Mesendoderm (in vitro differentiated cells): ENCODE data around the gene OCA2.
A peak's percentile ranks its signal among the peaks of the same experiment; 100 is the strongest.

ENCODE experiments used
- DNase-seq: peaks from one replicate; pipeline ENCODE4 v3.0.0; 2013
- H2AK5ac ChIP-seq: 2 replicates; pipeline ENCODE4 v1.6.1; 2013; ENCODE audit warnings: low read length, inconsistent platforms
- H2BK120ac ChIP-seq: 2 replicates; pipeline ENCODE4 v1.6.1; 2013; ENCODE audit warnings: low read depth, mild to moderate bottlenecking, low read length, moderate library complexity, mixed read lengths
- H2BK15ac ChIP-seq: replicated peaks from 2 replicates; pipeline ENCODE4 v1.6.1; 2013; ENCODE audit warnings: low read depth, mild to moderate bottlenecking, moderate library complexity
- H2BK5ac ChIP-seq: 2 replicates; pipeline ENCODE4 v1.6.1; 2013; ENCODE audit warnings: low read length, inconsistent platforms
- H3K18ac ChIP-seq: 2 replicates; pipeline ENCODE4 v1.6.1; 2013; ENCODE audit warnings: mild to moderate bottlenecking, low read length, mixed read lengths
- H3K23ac ChIP-seq: one replicate; pipeline ENCODE4 v1.6.1; 2013; ENCODE audit warnings: low read length
- H3K27ac ChIP-seq: 2 replicates; pipeline ENCODE4 v1.5.1; 2013; ENCODE audit warnings: low read depth, mild to moderate bottlenecking, inconsistent platforms, low read length, moderate library complexity
- H3K27me3 ChIP-seq: 2 replicates; pipeline ENCODE4 v1.6.1; 2013; ENCODE audit warnings: low read length, control low read depth, mild to moderate bottlenecking, inconsistent platforms; ENCODE audit not compliant: insufficient read depth, poor library complexity
- H3K36me3 ChIP-seq: 2 replicates; pipeline ENCODE4 v1.6.1; 2013; ENCODE audit warnings: low read length, inconsistent platforms; ENCODE audit not compliant: control insufficient read depth, insufficient read depth
- H3K4ac ChIP-seq: one replicate; pipeline ENCODE4 v1.6.1; 2013; ENCODE audit warnings: low read depth, mild to moderate bottlenecking, low read length, moderate library complexity
- H3K4me1 ChIP-seq: 2 replicates; pipeline ENCODE4 v1.6.1; 2013; ENCODE audit warnings: low read depth, low read length, inconsistent platforms; ENCODE audit not compliant: control insufficient read depth
- H3K4me2 ChIP-seq: 2 replicates; pipeline ENCODE4 v1.6.1; 2013; ENCODE audit warnings: low read length
- H3K4me3 ChIP-seq: 2 replicates; pipeline ENCODE4 v1.5.1; 2013; ENCODE audit warnings: mild to moderate bottlenecking, low read length
- H3K56ac ChIP-seq: one replicate; pipeline ENCODE4 v1.6.1; 2013; ENCODE audit warnings: low read length
- H3K79me1 ChIP-seq: 2 replicates; pipeline ENCODE4 v1.6.1; 2013; ENCODE audit warnings: low read length, inconsistent platforms
- H3K79me2 ChIP-seq: 2 replicates; pipeline ENCODE4 v1.6.1; 2013; ENCODE audit warnings: mild to moderate bottlenecking, low read length; ENCODE audit not compliant: control insufficient read depth, insufficient read depth
- H3K9ac ChIP-seq: 2 replicates; pipeline ENCODE4 v1.6.1; 2013; ENCODE audit warnings: low read length, inconsistent platforms
- H4K5ac ChIP-seq: one replicate; pipeline ENCODE4 v1.6.1; 2013; ENCODE audit warnings: low read length
- H4K8ac ChIP-seq: one replicate; pipeline ENCODE4 v1.6.1; 2013; ENCODE audit warnings: low read depth, mild to moderate bottlenecking, control low read depth, low read length, moderate library complexity
- WGBS: extraction: QIAGEN DNeasy Blood & Tissue Kit; methylation state at CpG from one replicate; pipeline ENCODE4 v1.1.7; 2013; ENCODE audit warnings: low lambda C conversion rate, missing lambda C conversion rate; ENCODE audit not compliant: insufficient coverage; ENCODE audit errors: extremely low coverage; 5-methylcytosine and 5-hydroxymethylcytosine counted together

Gene OCA2

GRCh38 chr15:28051955-28052633 lies 47.0 kb downstream of the OCA2 start:
- WGBS: no CpG with 5 or more reads among the region's 5 CpGs
- Histone ChIP-seq H3K23ac (no peak overlapping the region), H3K79me1 (no peaks in the 10 kb centered on the region), H3K18ac (no peak overlapping the region), H2BK5ac (no peak overlapping the region), H2BK120ac (no peak overlapping the region), H3K4me2 (no peak overlapping the region), H3K27ac (no peak overlapping the region), H3K4ac (no peak overlapping the region), H3K4me3 (no peak overlapping the region), H2BK15ac (no peak overlapping the region), H3K79me2 (no peaks in the 10 kb centered on the region), H3K4me1 (no peaks in the 10 kb centered on the region), H3K36me3 (no peaks in the 10 kb centered on the region), H3K56ac (no peak overlapping the region), H4K5ac (no peak overlapping the region), H3K27me3 (no peaks in the 10 kb centered on the region), H4K8ac (no peak overlapping the region), H2AK5ac (no peak overlapping the region), H3K9ac (no peak overlapping the region)
- peak; percentile 44 for DNase-seq

GRCh38 chr15:28049581-28049980 lies 49.5 kb downstream of the OCA2 start:
- Histone ChIP-seq H3K4me3 (no peak overlapping the region), H2BK5ac (no peak overlapping the region)
- WGBS: no CpG with 5 or more reads among the region's 3 CpGs

GRCh38 chr15:28047277-28047676 lies 51.8 kb downstream of the OCA2 start:
- no peaks in the 10 kb centered on the region for H3K79me2 ChIP-seq
- H3K36me3 ChIP-seq: no peaks in the 10 kb centered on the region
- no peak overlapping the region for H3K4me2 ChIP-seq
- H2BK15ac ChIP-seq: no peak overlapping the region
- no peak overlapping the region for H4K8ac ChIP-seq
- H3K4me3 ChIP-seq: no peak overlapping the region
- no CpG with 5 or more reads among the region's 3 CpGs for WGBS
- H3K79me1 ChIP-seq: no peaks in the 10 kb centered on the region
- no peak overlapping the region for H3K56ac ChIP-seq
- H3K23ac ChIP-seq: no peak overlapping the region
- no peaks in the 10 kb centered on the region for H3K27me3 ChIP-seq
- no peak overlapping the region for H4K5ac ChIP-seq
- H3K4ac ChIP-seq: no peak overlapping the region
- no peaks in the 10 kb centered on the region for H3K4me1 ChIP-seq
- H2BK120ac ChIP-seq: no peak overlapping the region
- no peak overlapping the region for H2AK5ac ChIP-seq
- H3K27ac ChIP-seq: no peak overlapping the region
- DNase-seq: no peak
- H2BK5ac ChIP-seq: no peak overlapping the region
- no peak overlapping the region for H3K9ac ChIP-seq
- no peak overlapping the region for H3K18ac ChIP-seq

More at GRCh38 chr15:28049581-28049980, 49.5 kb downstream of the OCA2 start:
- Histone ChIP-seq H3K18ac (no peak overlapping the region), H3K9ac (no peak overlapping the region), H2AK5ac (no peak overlapping the region), H3K27ac (no peak overlapping the region), H3K79me1 (no peaks in the 10 kb centered on the region), H3K4ac (no peak overlapping the region), H3K4me2 (no peak overlapping the region), H3K79me2 (no peaks in the 10 kb centered on the region), H2BK15ac (no peak overlapping the region), H3K4me1 (no peaks in the 10 kb centered on the region), H4K5ac (no peak overlapping the region), H3K23ac (no peak overlapping the region), H3K27me3 (no peaks in the 10 kb centered on the region), H3K36me3 (no peaks in the 10 kb centered on the region), H3K56ac (no peak overlapping the region), H4K8ac (no peak overlapping the region), H2BK120ac (no peak overlapping the region)
- no peak for DNase-seq

- no peak for DNase-seq
- no peak overlapping the region for H4K8ac ChIP-seq
- no peak overlapping the region for H2BK5ac ChIP-seq
- H3K18ac ChIP-seq: no peak overlapping the region
- H2BK120ac ChIP-seq: no peak overlapping the region
- no peak overlapping the region for H3K4ac ChIP-seq
- H3K79me2 ChIP-seq: no peaks in the 10 kb centered on the region
- H3K9ac ChIP-seq: no peak overlapping the region
- no peaks in the 10 kb centered on the region for H3K79me1 ChIP-seq
- no peaks in the 10 kb centered on the region for H3K36me3 ChIP-seq
- H2AK5ac ChIP-seq: no peak overlapping the region
- no peak overlapping the region for H3K4me3 ChIP-seq
- no peak overlapping the region for H4K5ac ChIP-seq
- no peak overlapping the region for H2BK15ac ChIP-seq
- no peak overlapping the region for H3K23ac ChIP-seq
- WGBS: no CpG with 5 or more reads among the region's 5 CpGs
- H3K4me2 ChIP-seq: no peak overlapping the region
- no peaks in the 10 kb centered on the region for H3K27me3 ChIP-seq
- no peak overlapping the region for H3K27ac ChIP-seq
- no peaks in the 10 kb centered on the region for H3K4me1 ChIP-seq
- no peak overlapping the region for H3K56ac ChIP-seq
Measured at GRCh38 chr15:28044121-28044672, 54.9 kb downstream of the OCA2 start.

GRCh38 chr15:28043691-28044091 lies 55.4 kb downstream of the OCA2 start:
- no peak for DNase-seq

More at GRCh38 chr15:28043691-28044091, 55.4 kb downstream of the OCA2 start:
- Histone ChIP-seq H3K4me2 (no peak overlapping the region), H3K4me3 (no peak overlapping the region), H3K79me1 (no peaks in the 10 kb centered on the region), H3K27me3 (no peaks in the 10 kb centered on the region), H3K56ac (no peak overlapping the region), H4K5ac (no peak overlapping the region), H2BK15ac (no peak overlapping the region), H3K23ac (no peak overlapping the region), H3K4ac (no peak overlapping the region), H4K8ac (no peak overlapping the region), H3K79me2 (no peaks in the 10 kb centered on the region), H3K18ac (no peak overlapping the region), H3K36me3 (no peaks in the 10 kb centered on the region), H2AK5ac (no peak overlapping the region), H3K4me1 (no peaks in the 10 kb centered on the region), H2BK120ac (no peak overlapping the region), H2BK5ac (no peak overlapping the region), H3K27ac (no peak overlapping the region), H3K9ac (no peak overlapping the region)
